Endodermal cell (in vitro differentiated cells): Measurements from ENCODE around the gene USP2. TPM values are rescaled to one million over a fixed set of nuclear protein-coding genes. Genes with fewer than 3 reads are reported as not detected.

ENCODE experiments used
- DNase-seq: peaks from one replicate; pipeline ENCODE4 v3.0.0-alpha.2; 2017
- H3K27ac ChIP-seq: 2 replicates; pipeline ENCODE4 v1.5.1; 2013; ENCODE audit warnings: mild to moderate bottlenecking, low read depth, low read length, moderate library complexity
- H3K27me3 ChIP-seq: 2 replicates; pipeline ENCODE4 v1.6.1; 2013; ENCODE audit warnings: mild to moderate bottlenecking, low read length, moderate library complexity; ENCODE audit not compliant: insufficient read depth, control insufficient read depth, poor library complexity, severe bottlenecking
- H3K36me3 ChIP-seq: 2 replicates; pipeline ENCODE4 v1.7.0; 2013; ENCODE audit warnings: mild to moderate bottlenecking, low read length, moderate library complexity; ENCODE audit not compliant: control insufficient read depth, insufficient read depth
- H3K4me1 ChIP-seq: one replicate; pipeline ENCODE4 v1.7.0; 2013; ENCODE audit warnings: low read length; ENCODE audit not compliant: control insufficient read depth, insufficient read depth
- H3K4me3 ChIP-seq: 2 replicates; pipeline ENCODE4 v1.5.1; 2013; ENCODE audit warnings: mild to moderate bottlenecking, low read length, moderate library complexity
- H3K9ac ChIP-seq: 2 replicates; pipeline ENCODE4 v1.6.1; 2013; ENCODE audit warnings: mild to moderate bottlenecking, low read length, moderate library complexity; ENCODE audit not compliant: poor library complexity, severe bottlenecking; ENCODE audit errors: extremely low read depth
- H3K9me3 ChIP-seq: 2 replicates; pipeline ENCODE4 v1.6.1; 2013; ENCODE audit warnings: mild to moderate bottlenecking, low read length, moderate library complexity; ENCODE audit not compliant: control insufficient read depth
- H3K27ac Mint-ChIP-seq: 2 replicates; pipeline ENCODE4 v1.8.0; 2020; ENCODE audit warnings: mixed read lengths
- H3K27me3 Mint-ChIP-seq: 2 replicates; pipeline ENCODE4 v1.8.0; 2021; ENCODE audit warnings: mild to moderate bottlenecking, mixed read lengths; ENCODE audit not compliant: insufficient read depth
- H3K36me3 Mint-ChIP-seq: 2 replicates; pipeline ENCODE4 v1.8.0; 2020; ENCODE audit warnings: low read depth, mixed read lengths
- H3K4me1 Mint-ChIP-seq: 2 replicates; pipeline ENCODE4 v1.8.0; 2020; ENCODE audit warnings: mixed read lengths
- H3K4me3 Mint-ChIP-seq: 2 replicates; pipeline ENCODE4 v1.8.0; 2020; ENCODE audit warnings: mild to moderate bottlenecking, moderate library complexity, mixed read lengths
- H3K9me3 Mint-ChIP-seq: 2 replicates; pipeline ENCODE4 v1.8.0; 2020; ENCODE audit warnings: mild to moderate bottlenecking, mixed read lengths
- WGBS, 2 experiments: methylation state at CpG; one replicate each; pipeline versions ENCODE4 v1.1.5 to v1.1.7; 2013; ENCODE audit warnings: missing lambda C conversion rate in 2 of 2, mixed read lengths in 1 of 2; ENCODE audit not compliant: insufficient coverage in 1 of 2, insufficient read length in 1 of 2; 5-methylcytosine and 5-hydroxymethylcytosine counted together
- total RNA-seq, 2 donors: library from RNA; stranded (reverse); fragmentation: NEBNext Ultra II Directional in 1 of 2; extraction: Animal tissue kit (Norgen Biotek cat#: 25700) in 1 of 2; gene quantifications; 2 replicates in 1 of 2; 3 replicates in 1 of 2; pipeline ENCODE4 v1.2.1, GENCODE V29; 2021
- TF ChIP-seq, protein P1 (sequence below): fragments of 200-600 bp; sonication (generic); conservative IDR thresholded peaks from 2 replicates; pipeline ENCODE4 v1.5.0; 2021; ENCODE audit warnings: antibody characterized with exemption, mild to moderate bottlenecking

USP2 gene
- total RNA-seq, 2 donors from 2014 or later, result 17.8 to 21.1 TPM

DNA sequence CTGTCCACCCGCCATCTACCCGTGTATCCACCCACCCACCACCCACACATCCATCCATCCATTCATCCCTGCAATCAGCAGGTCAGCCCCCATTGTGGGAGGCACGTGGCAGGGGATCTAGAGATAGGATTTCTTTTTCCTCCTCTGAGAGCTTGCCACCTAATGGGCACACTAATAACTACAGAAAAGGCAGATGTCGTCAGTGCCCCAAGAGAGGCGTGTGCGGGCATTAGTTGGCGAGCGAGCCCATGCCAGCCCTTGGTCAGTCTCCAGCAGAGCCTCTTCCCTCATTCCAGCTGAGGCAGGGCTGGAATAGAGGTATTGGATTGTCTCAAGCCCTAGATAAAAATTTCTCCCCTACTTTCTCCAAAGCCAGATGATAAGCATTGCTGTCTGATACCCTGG is 9.7 kb downstream of the USP2 start:
- TF ChIP-seq, protein P1, sequence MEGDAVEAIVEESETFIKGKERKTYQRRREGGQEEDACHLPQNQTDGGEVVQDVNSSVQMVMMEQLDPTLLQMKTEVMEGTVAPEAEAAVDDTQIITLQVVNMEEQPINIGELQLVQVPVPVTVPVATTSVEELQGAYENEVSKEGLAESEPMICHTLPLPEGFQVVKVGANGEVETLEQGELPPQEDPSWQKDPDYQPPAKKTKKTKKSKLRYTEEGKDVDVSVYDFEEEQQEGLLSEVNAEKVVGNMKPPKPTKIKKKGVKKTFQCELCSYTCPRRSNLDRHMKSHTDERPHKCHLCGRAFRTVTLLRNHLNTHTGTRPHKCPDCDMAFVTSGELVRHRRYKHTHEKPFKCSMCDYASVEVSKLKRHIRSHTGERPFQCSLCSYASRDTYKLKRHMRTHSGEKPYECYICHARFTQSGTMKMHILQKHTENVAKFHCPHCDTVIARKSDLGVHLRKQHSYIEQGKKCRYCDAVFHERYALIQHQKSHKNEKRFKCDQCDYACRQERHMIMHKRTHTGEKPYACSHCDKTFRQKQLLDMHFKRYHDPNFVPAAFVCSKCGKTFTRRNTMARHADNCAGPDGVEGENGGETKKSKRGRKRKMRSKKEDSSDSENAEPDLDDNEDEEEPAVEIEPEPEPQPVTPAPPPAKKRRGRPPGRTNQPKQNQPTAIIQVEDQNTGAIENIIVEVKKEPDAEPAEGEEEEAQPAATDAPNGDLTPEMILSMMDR, result no peak
- Mint-ChIP-seq H3K27me3 (no peaks in the 10 kb centered on the region), H3K4me1 (peaks cover 63% of the 10 kb centered on the region), H3K4me3 (no peak overlapping the region), H3K36me3 (peaks cover 18% of the 10 kb centered on the region), H3K9me3 (no peaks in the 10 kb centered on the region), H3K27ac (no peak overlapping the region)
- H3K27me3 ChIP-seq, result no peaks in the 10 kb centered on the region
- peak; percentile 40 for DNase-seq
- 69 to 86% methylated on average over 4 to 8 of the region's 8 CpGs for WGBS, 2 experiments
- H3K4me3 ChIP-seq, result no peak overlapping the region
- H3K36me3 ChIP-seq, result peaks cover 51% of the 10 kb centered on the region
- no peak overlapping the region for H3K27ac ChIP-seq
- no peak overlapping the region for H3K9ac ChIP-seq
- H3K4me1 ChIP-seq, result peaks cover 38% of the 10 kb centered on the region
- no peaks in the 10 kb centered on the region for H3K9me3 ChIP-seq

DNA sequence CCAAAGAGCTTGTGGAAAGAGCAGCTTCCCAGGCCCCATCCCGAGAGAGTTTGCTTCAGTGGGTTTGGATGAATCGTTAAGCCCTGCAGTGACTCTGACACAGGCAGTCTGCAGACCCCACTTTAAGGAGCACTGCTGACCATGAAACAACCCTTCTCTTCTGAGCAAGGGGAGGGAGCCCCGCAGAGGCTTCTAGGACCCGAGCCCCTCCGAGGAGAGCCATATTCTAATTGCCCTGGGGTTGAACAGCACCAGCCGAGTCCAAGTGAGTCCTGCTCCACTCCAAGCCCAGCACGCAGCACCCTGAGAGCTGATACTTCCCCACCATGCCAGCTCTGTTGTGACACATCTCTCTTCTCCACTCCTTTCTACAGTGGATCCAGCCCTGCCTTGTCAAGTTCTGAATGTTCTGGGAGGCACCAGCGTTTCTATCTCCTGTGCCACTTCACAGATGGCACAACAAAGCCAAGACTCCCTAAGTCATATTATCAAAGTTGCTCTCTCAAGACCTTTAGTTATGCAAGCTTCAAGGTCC is 10.4 kb downstream of the USP2 start:
- Histone ChIP-seq H3K36me3 (peaks cover 52% of the 10 kb centered on the region), H3K27ac (no peak overlapping the region), H3K4me3 (no peak overlapping the region), H3K9ac (no peak overlapping the region), H3K4me1 (peaks cover 32% of the 10 kb centered on the region), H3K27me3 (no peaks in the 10 kb centered on the region), H3K9me3 (no peaks in the 10 kb centered on the region)
- Mint-ChIP-seq H3K9me3 (no peaks in the 10 kb centered on the region), H3K27ac (no peak overlapping the region), H3K36me3 (peaks cover 24% of the 10 kb centered on the region), H3K4me1 (peaks cover 59% of the 10 kb centered on the region), H3K27me3 (peaks cover 6% of the 10 kb centered on the region), H3K4me3 (no peak overlapping the region)
- TF ChIP-seq, protein P1, result no peak
- WGBS, 2 experiments, result 82 to 88% methylated on average over 8 of the region's 8 CpGs
- no peak for DNase-seq

DNA sequence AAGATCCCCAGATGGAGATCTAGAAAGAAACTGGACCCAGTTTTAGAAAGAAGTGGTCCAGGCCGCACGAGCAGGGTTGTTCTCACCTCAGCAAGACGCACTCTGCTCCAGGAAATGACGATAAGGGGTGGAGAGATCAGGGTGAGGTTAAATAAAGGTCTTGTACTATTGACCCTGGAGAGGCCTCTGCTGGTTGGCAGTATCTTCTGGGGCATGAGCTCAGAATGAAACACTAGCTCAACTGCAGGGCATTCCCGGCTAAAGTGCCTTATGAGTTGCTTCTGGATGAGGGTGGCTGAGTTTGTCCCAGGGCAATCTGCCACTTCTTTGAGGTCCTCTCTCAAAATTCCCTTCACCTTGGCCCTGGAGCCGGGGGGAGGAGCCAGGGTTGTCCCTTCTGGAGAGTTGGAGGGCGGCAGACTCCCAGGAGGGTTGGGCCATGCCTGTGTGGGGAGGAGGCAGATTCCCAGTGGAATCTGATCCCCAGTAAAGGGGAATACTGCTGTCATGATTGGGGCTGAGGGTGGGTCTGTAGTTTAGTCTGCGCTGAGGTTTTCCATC is 10.9 kb downstream of the USP2 start:
- Histone ChIP-seq H3K4me3 (no peak overlapping the region), H3K9ac (no peak overlapping the region), H3K27me3 (peaks cover under 1% of the 10 kb centered on the region), H3K36me3 (peaks cover 53% of the 10 kb centered on the region), H3K27ac (no peak overlapping the region), H3K9me3 (no peaks in the 10 kb centered on the region), H3K4me1 (peaks cover 26% of the 10 kb centered on the region)
- TF ChIP-seq, protein P1, result no peak
- peaks cover 54% of the 10 kb centered on the region for H3K4me1 Mint-ChIP-seq
- H3K9me3 Mint-ChIP-seq, result no peaks in the 10 kb centered on the region
- peaks cover 24% of the 10 kb centered on the region for H3K36me3 Mint-ChIP-seq
- DNase-seq, result peak; percentile 68
- peaks cover 12% of the 10 kb centered on the region for H3K27me3 Mint-ChIP-seq
- WGBS, 2 experiments, result 84 to 88% methylated on average over 6 to 8 of the region's 8 CpGs
- peak overlapping the region; percentile 48 for H3K27ac Mint-ChIP-seq
- no peak overlapping the region for H3K4me3 Mint-ChIP-seq
